Ovary (tissue), 9 donors: ENCODE measurements around the gene ABCC12. TPM values are rescaled to one million over a fixed set of nuclear protein-coding genes. Genes with fewer than 3 reads are reported as not detected.

Experiments used
- DNase-seq, 5 donors: peaks; one replicate each; pipeline ENCODE4 v3.0.0-alpha.2; 2019 to 2020
- H3K27ac ChIP-seq, 2 donors: fragments of 200-600 bp; one replicate each; pipeline versions ENCODE4 v1.5.1 to v1.8.0; 2019 to 2022
- H3K27me3 ChIP-seq: fragments of 200-600 bp; one replicate; pipeline ENCODE4 v1.8.0; 2022
- H3K36me3 ChIP-seq: fragments of 200-600 bp; sonication (generic); one replicate; pipeline ENCODE4 v1.5.1; 2019
- H3K4me1 ChIP-seq: one replicate; pipeline ENCODE4 v1.8.1; 2013; ENCODE audit warnings: mild to moderate bottlenecking, moderate library complexity; ENCODE audit not compliant: insufficient read depth
- H3K4me3 ChIP-seq: fragments of 200-600 bp; sonication (generic); one replicate; pipeline ENCODE4 v1.5.1; 2017
- H3K9me3 ChIP-seq, 2 donors: fragments of 200-600 bp in 1 of 2; sonication (generic) in 1 of 2; one replicate each; pipeline versions ENCODE4 v1.5.1 to v1.8.1; 2013 to 2019; ENCODE audit warnings: mild to moderate bottlenecking in 1 of 2, moderate library complexity in 1 of 2
- EP300 ChIP-seq: sonication (generic); formaldehyde crosslinking; IDR thresholded peaks from one replicate; pipeline ENCODE4 v1.6.1; 2017; ENCODE audit warnings: antibody characterized with exemption
- POLR2A ChIP-seq: fragments of 450-650 bp; IDR thresholded peaks from one replicate; pipeline ENCODE4 v1.6.1; 2017; ENCODE audit warnings: antibody characterized with exemption, mild to moderate bottlenecking, moderate library complexity
- WGBS, 3 donors: extraction: QIAGEN DNeasy Blood & Tissue Kit in 1 of 3; methylation state at CpG; one replicate each; pipeline versions ENCODE4 v1.1.5 to v1.1.7; 2013 to 2017; 5-methylcytosine and 5-hydroxymethylcytosine counted together
- intact Hi-C, 4 donors: fragments of 100-400 bp; cut with DNase I; formaldehyde crosslinking; loops; one replicate each; pipeline versions ENCODE4 v1.11.0 to v1.15.1; 2022 to 2023
- polyA plus RNA-seq, 2 donors: library from polyadenylated mRNA; stranded (reverse); fragments of 200-250 nt in 1 of 2; fragments of 350-450 nt in 1 of 2; fragmentation: Illumina TruSeq in 1 of 2; extraction: RNeasy Lipid Tissue Mini Kit (QIAGEN cat#74804) in 1 of 2; gene quantifications; one replicate each; pipeline ENCODE4 v1.2.3, GENCODE V29; 2013 to 2014
- total RNA-seq, 7 donors: library from RNA; depleted of rRNA in 2 of 7; stranded (reverse); fragments of >200 nt in 2 of 7; fragmentation: NEBNext Ultra II Directional in 3 of 7; extraction: Animal tissue kit (Norgen Biotek cat#: 25700) in 3 of 7; gene quantifications; one replicate each; pipeline versions ENCODE4 v1.1.0 to v1.2.4, GENCODE V29; 2016 to 2023
- TF ChIP-seq, protein P1 (sequence below), 3 donors: fragments of 450-650 bp in 2 of 3; fragments of 200-600 bp in 1 of 3; IDR thresholded peaks; one replicate each; pipeline versions ENCODE4 v1.5.1 to v1.8.0; 2016 to 2022; ENCODE audit warnings: antibody characterized with exemption in 3 of 3, mild to moderate bottlenecking in 1 of 3
- donor health status: DM: no; HTN: no; CAD: no; lungs with moderate emphysema.
- donor health status: DM: no; HTN: no; CAD: no.
- donor health status: Bipolar disorder and iron deficiency.
- donor health status: DM: yes; HTN: yes; CAD: no.
- donor health status: DM: no; HTN: no; CAD: no.
- donor health status: DM: yes; HTN: yes; CAD: no.

The ABCC12 gene
- total and polyA plus RNA-seq, 9 donors, result 0.08 to 0.12 (median 0.10) TPM; not detected in 6

DNA sequence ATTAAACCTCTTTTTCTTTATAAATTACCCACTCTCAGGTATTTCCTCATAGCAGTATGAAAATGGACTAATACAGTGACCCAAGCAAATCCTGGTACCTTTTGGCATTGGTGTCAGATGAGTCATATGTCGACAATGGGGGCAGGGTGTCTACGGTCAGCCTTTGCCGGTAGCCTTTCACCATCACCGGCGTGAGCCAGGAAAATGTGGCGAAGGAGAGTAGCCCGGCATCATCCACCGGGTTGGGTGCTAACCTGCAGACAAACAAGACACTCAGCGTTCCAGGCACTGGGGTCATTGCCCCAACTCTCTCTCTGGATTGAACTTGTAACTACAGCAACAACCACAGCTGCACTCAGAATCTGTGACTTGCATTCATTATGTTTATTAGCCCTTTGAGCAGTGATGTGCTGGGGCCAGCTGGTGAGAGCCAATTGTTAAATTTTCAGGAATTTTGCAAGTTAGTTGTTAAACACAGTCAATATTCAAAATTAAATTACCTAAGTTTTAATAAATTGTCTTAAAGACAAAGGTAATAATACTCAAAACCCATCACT is 11.9 kb downstream of the ABCC12 start:
- H3K27me3 ChIP-seq, result no peaks in the 10 kb centered on the region
- no peaks in the 10 kb centered on the region for H3K36me3 ChIP-seq
- no peak overlapping the region for H3K4me3 ChIP-seq
- intact Hi-C loops, result no loop called here
- no peak for DNase-seq
- no peaks in the 10 kb centered on the region for H3K4me1 ChIP-seq
- 92 to 94% (median 93%) methylated on average over 9 of the region's 9 CpGs for WGBS, 3 donors
- H3K27ac ChIP-seq, result no peak overlapping the region
- TF ChIP-seq EP300 (no peak), POLR2A (no peak)
- TF ChIP-seq, protein P1, sequence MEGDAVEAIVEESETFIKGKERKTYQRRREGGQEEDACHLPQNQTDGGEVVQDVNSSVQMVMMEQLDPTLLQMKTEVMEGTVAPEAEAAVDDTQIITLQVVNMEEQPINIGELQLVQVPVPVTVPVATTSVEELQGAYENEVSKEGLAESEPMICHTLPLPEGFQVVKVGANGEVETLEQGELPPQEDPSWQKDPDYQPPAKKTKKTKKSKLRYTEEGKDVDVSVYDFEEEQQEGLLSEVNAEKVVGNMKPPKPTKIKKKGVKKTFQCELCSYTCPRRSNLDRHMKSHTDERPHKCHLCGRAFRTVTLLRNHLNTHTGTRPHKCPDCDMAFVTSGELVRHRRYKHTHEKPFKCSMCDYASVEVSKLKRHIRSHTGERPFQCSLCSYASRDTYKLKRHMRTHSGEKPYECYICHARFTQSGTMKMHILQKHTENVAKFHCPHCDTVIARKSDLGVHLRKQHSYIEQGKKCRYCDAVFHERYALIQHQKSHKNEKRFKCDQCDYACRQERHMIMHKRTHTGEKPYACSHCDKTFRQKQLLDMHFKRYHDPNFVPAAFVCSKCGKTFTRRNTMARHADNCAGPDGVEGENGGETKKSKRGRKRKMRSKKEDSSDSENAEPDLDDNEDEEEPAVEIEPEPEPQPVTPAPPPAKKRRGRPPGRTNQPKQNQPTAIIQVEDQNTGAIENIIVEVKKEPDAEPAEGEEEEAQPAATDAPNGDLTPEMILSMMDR (IDR thresholded peaks at IDR 0.05), result no peak
- H3K9me3 ChIP-seq, result no peaks in the 10 kb centered on the region

GRCh38 chr16:48140821-48141220 is 15.0 kb downstream of the ABCC12 start:
- Histone ChIP-seq H3K4me1 (no peaks in the 10 kb centered on the region), H3K4me3 (no peak overlapping the region), H3K27me3 (no peaks in the 10 kb centered on the region), H3K36me3 (no peaks in the 10 kb centered on the region), H3K9me3 (no peaks in the 10 kb centered on the region), H3K27ac (no peak overlapping the region)
- WGBS, 3 donors, result 90 to 92% (median 91%) methylated on average over 6 of the region's 6 CpGs
- intact Hi-C loops, result no loop called here
- DNase-seq, result no peak
- no peak for TF ChIP-seq POLR2A
- TF ChIP-seq, protein P1 (IDR thresholded peaks at IDR 0.05), result no peak
- no peak for TF ChIP-seq EP300

DNA sequence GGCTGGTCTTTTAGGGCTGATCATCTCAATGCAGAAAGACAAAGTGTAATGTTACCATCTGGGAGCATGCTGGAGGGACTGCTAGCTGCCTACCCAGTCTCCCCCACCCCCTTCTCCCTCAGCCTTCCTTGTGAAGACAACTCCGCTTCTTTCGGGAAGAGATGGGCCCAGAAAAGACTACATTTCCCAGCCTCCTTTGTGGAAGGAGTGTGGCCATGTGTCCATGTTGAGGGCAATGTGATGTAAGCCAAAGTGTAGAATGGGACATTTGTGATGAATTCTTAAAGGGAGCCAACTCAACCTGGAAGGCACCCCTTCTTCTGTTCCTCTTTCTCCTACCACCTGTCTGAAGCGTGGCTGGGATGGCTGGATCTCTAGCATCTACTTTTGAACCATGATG is 16.3 kb downstream of the ABCC12 start:
- Histone ChIP-seq H3K36me3 (no peaks in the 10 kb centered on the region), H3K9me3 (no peaks in the 10 kb centered on the region), H3K4me3 (no peak overlapping the region), H3K4me1 (no peaks in the 10 kb centered on the region), H3K27me3 (no peaks in the 10 kb centered on the region), H3K27ac (no peak overlapping the region)
- no peak for TF ChIP-seq EP300
- no peak for TF ChIP-seq POLR2A
- WGBS, 3 donors, result 95 to 96% (median 95%) methylated on average over 3 of the region's 3 CpGs
- intact Hi-C loops, result no loop called here
- DNase-seq, result no peak

DNA sequence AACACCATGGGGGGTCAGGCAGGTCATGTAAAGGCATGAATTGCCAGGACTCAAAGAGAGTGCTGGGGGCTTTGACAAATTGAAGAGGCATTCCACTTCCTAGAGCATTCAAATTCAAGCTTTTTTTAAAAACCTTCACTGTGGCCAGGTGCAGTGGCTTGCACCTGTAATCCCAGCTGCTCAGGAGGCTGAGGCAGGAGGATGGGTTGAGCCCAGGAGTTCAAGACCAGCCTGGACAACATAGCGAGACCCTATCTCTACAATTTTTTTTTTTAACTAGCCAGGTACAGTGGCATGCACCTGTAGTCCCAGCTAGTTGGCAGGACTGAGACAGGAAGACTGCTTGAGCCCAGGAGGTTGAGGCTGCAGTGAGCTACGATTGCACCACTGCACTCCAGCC is 17.2 kb downstream of the ABCC12 start:
- Histone ChIP-seq H3K27ac (no peak overlapping the region), H3K4me1 (no peaks in the 10 kb centered on the region), H3K4me3 (no peak overlapping the region), H3K9me3 (no peaks in the 10 kb centered on the region), H3K36me3 (no peaks in the 10 kb centered on the region), H3K27me3 (no peaks in the 10 kb centered on the region)
- DNase-seq, result no peak
- intact Hi-C loops, result no loop called here
- 66 to 81% (median 80%) methylated on average over 2 of the region's 2 CpGs for WGBS, 3 donors
- TF ChIP-seq, protein P1 (IDR thresholded peaks at IDR 0.05), result no peak

DNA sequence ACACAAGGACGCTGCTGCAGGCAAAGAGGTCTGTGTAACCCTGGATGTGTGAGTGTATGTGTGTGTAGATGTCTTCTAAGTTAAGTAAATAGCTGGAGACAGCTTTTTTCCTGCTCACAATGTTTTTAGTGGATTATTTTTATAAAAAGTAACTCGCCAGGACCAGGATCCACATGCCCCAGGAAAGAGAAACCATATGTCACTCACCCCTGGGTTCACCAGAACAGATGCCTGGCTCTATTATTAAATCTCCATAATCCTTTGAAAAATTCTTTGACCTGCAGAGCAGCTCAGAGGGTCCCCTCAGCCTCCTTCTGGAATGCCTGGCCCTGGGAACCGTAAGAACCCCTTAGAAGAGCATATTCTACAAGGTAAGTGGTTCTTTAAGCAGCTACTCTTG is 18.0 kb downstream of the ABCC12 start:
- intact Hi-C loops, result no loop called here
- H3K27me3 ChIP-seq, result no peaks in the 10 kb centered on the region
- no peaks in the 10 kb centered on the region for H3K4me1 ChIP-seq
- TF ChIP-seq EP300, result no peak
- TF ChIP-seq, protein P1 (IDR thresholded peaks at IDR 0.05), result no peak
- no peak for TF ChIP-seq POLR2A
- H3K36me3 ChIP-seq, result no peaks in the 10 kb centered on the region
- no peaks in the 10 kb centered on the region for H3K9me3 ChIP-seq
- no peak for DNase-seq
- H3K4me3 ChIP-seq, result no peak overlapping the region
- no peak overlapping the region for H3K27ac ChIP-seq
- whole genome bisulfite sequencing, 3 donors, result 89 to 97% (median 92%) methylated on average over 3 of the region's 3 CpGs
